Thyroid gland (tissue), 4 donors: ENCODE measurements around the gene COL4A1. TPM values are rescaled to one million over a fixed set of nuclear protein-coding genes. Genes with fewer than 3 reads are reported as not detected.
A peak's percentile ranks its signal among the peaks of the same experiment; 100 is the strongest.

Experiments
- DNase-seq, 2 donors: peaks; one replicate each; pipeline ENCODE4 v3.0.0-alpha.2; 2019
- H3K27ac ChIP-seq, 3 donors: fragments of 200-600 bp; sonication (generic); 1 replicate in 2 of 3; 2 replicates in 1 of 3; pipeline ENCODE4 v1.5.1; 2016 to 2019; ENCODE audit warnings: mild to moderate bottlenecking in 1 of 3, moderate library complexity in 1 of 3
- H3K27me3 ChIP-seq: fragments of 200-600 bp; sonication (generic); one replicate; pipeline ENCODE4 v1.5.1; 2019
- H3K36me3 ChIP-seq, 2 donors: fragments of 200-600 bp; sonication (generic); one replicate each; pipeline ENCODE4 v1.5.1; 2016 to 2019
- H3K4me1 ChIP-seq, 2 donors: fragments of 200-600 bp; sonication (generic); one replicate each; pipeline ENCODE4 v1.5.1; 2017 to 2019
- H3K4me3 ChIP-seq, 3 donors: fragments of 200-600 bp; sonication (generic); replicated peaks in 1 of 3; 1 replicate in 2 of 3; 2 replicates in 1 of 3; pipeline ENCODE4 v1.5.1; 2016; ENCODE audit warnings: mild to moderate bottlenecking in 1 of 3
- H3K9me3 ChIP-seq: fragments of 200-600 bp; sonication (generic); one replicate; pipeline ENCODE4 v1.5.1; 2017
- CTCF ChIP-seq, 6 experiments: fragments of 200-600 bp in 3 of 6; fragments of 450-650 bp in 3 of 6; sonication (generic) in 3 of 6; IDR thresholded peaks; one replicate each; pipeline ENCODE4 v1.5.1; 2016 to 2019; ENCODE audit warnings: antibody characterized with exemption in 6 of 6, mild to moderate bottlenecking in 2 of 6, inconsistent platforms in 1 of 6, moderate library complexity in 1 of 6
- POLR2A ChIP-seq, 2 donors: fragments of 450-650 bp; IDR thresholded peaks; one replicate each; pipeline ENCODE4 v1.6.1; 2017; ENCODE audit warnings: antibody characterized with exemption in 2 of 2, mild to moderate bottlenecking in 2 of 2, moderate library complexity in 1 of 2
- WGBS, 2 donors: methylation state at CpG; one replicate each; pipeline ENCODE4 v1.1.5; 2017; 5-methylcytosine and 5-hydroxymethylcytosine counted together
- intact Hi-C: fragments of 100-400 bp; cut with DNase I; formaldehyde crosslinking; loops from one replicate; pipeline ENCODE4 v1.15.1; 2023
- total RNA-seq, 4 donors: library from RNA; depleted of rRNA; stranded (reverse); fragments of >200 nt; gene quantifications; one replicate each; pipeline ENCODE4 v1.2.3, GENCODE V29; 2016

Gene COL4A1
- total RNA-seq, 4 donors from 2014 or later: 71.3 to 161 (median 112) TPM

GRCh38 chr13:110345701-110346100, 38.7 kb upstream of the COL4A1 start:
- intact Hi-C loops: no loop called here
- H3K36me3 ChIP-seq: no peaks in the 10 kb centered on the region
- no peak overlapping the region for H3K27ac ChIP-seq
- no peak overlapping the region for H3K4me3 ChIP-seq
- TF ChIP-seq POLR2A (IDR thresholded peaks at IDR 0.05) (no peak), CTCF (IDR thresholded peaks at IDR 0.05) (no peak)
- no peaks in the 10 kb centered on the region for H3K27me3 ChIP-seq
- H3K9me3 ChIP-seq: no peaks in the 10 kb centered on the region
- DNase-seq: no peak
- 84 to 88% methylated on average over 3 to 4 of the region's 4 CpGs for whole genome bisulfite sequencing, 2 donors
- H3K4me1 ChIP-seq: peaks cover 44 to 56% of the 10 kb centered on the region in 2 donors

DNA sequence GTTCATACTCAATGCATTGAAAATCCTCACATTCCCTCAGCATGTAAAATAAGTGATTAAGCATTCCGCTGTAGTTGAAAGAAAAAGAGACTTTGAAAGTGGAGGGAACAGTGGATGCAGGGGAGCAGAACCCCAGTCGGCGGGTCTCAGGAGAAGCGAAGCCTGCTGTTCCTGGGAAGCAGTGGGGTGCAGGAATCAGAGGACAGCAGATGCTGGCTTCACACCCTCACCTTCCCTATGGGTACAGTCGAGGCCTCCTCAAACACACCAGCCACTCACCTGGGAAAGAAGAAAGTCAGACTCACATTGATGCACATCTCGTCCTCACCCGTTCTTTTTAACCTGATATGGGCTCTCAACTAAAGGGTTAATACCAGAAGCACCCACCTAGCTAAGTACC, 38.3 kb upstream of the COL4A1 start:
- Histone ChIP-seq H3K4me3 (no peak overlapping the region), H3K4me1 (peaks cover 42 to 56% of the 10 kb centered on the region in 2 donors), H3K9me3 (no peaks in the 10 kb centered on the region), H3K36me3 (no peaks in the 10 kb centered on the region), H3K27me3 (no peaks in the 10 kb centered on the region), H3K27ac (no peak overlapping the region)
- DNase-seq: no peak
- intact Hi-C loops: no loop called here
- no peak for TF ChIP-seq CTCF (IDR thresholded peaks at IDR 0.05)
- no peak for TF ChIP-seq POLR2A (IDR thresholded peaks at IDR 0.05)
- 91 to 93% methylated on average over 7 of the region's 7 CpGs for WGBS, 2 donors

- TF ChIP-seq CTCF (IDR thresholded peaks at IDR 0.05) (no peak), POLR2A (IDR thresholded peaks at IDR 0.05) (no peak)
- Histone ChIP-seq H3K4me3 (no peak overlapping the region), H3K27me3 (no peaks in the 10 kb centered on the region), H3K9me3 (no peaks in the 10 kb centered on the region), H3K27ac (no peak overlapping the region), H3K36me3 (no peaks in the 10 kb centered on the region), H3K4me1 (peaks cover 38 to 61% of the 10 kb centered on the region in 2 donors)
- no peak for DNase-seq
- 93 to 96% methylated on average over 5 of the region's 5 CpGs for WGBS, 2 donors
- intact Hi-C loops: no loop called here
Measured at GRCh38 chr13:110344320-110344719, 37.4 kb upstream of the COL4A1 start.

DNA sequence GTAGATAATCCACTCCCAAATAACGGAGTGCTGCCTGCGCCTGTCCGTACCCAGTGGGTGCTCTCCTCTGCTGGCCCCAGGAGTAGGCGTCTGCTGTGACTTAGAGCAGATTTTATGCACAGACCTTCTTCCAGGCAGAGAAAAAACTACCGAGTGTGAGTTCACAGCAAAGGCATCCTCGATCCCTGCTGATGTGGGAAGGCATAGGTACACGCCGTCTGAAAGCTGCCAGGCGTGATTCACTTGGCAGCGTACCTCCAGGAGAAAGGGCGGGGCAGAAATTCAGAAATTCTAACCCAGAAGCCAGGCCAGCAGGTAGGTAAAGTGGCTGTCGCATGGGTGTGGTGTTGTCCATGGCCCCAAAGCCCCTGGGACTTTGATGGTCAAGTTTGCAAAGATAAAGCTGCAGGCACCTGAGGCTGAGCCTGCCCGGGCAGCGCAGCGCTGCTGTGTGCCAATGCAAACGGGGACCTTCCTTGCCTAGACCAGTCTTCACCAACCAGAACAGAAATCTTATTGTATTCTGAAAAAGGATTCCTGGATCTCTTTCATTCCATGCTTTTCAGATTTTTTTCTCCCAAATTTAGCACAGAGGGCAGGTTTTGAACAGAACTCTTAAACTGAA, 36.4 kb upstream of the COL4A1 start:
- Histone ChIP-seq H3K4me1 (peaks cover 35 to 61% of the 10 kb centered on the region in 2 donors), H3K27ac (peak overlapping the region in 1 of 3 donors; percentile 1), H3K4me3 (no peak overlapping the region), H3K27me3 (no peaks in the 10 kb centered on the region), H3K36me3 (no peaks in the 10 kb centered on the region), H3K9me3 (no peaks in the 10 kb centered on the region)
- intact Hi-C loops: no loop called here
- TF ChIP-seq CTCF (IDR thresholded peaks at IDR 0.05) (no peak), POLR2A (IDR thresholded peaks at IDR 0.05) (no peak)
- no peak for DNase-seq
- WGBS, 2 donors: 88 to 92% methylated on average over 16 of the region's 16 CpGs

DNA sequence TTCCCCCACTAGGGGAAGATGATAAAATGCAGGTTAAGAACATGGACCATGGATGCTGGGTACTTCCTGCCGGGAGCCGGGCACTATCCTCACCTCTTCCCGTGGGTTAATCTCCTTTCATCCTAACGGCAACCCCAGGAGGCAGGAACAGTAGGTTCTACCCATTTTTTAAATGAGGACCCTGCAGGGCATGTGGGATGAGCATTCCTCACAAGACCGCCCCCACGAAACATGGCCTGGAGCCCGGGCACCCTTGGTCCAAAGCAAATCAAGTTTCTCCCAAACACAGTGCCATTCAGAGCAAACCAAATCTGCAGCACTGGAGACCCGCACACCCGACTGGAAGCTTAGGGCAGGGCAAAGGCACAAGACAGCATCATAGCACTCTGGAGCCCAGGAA, 35.5 kb upstream of the COL4A1 start:
- intact Hi-C loops: no loop called here
- no peak for DNase-seq
- no peaks in the 10 kb centered on the region for H3K27me3 ChIP-seq
- peaks cover 35 to 61% of the 10 kb centered on the region in 2 donors for H3K4me1 ChIP-seq
- H3K9me3 ChIP-seq: no peaks in the 10 kb centered on the region
- WGBS, 2 donors: 92 to 93% methylated on average over 9 of the region's 9 CpGs
- no peak overlapping the region for H3K4me3 ChIP-seq
- H3K27ac ChIP-seq: peak overlapping the region in 2 of 3 donors; percentile 90 to 92
- H3K36me3 ChIP-seq: no peaks in the 10 kb centered on the region
- TF ChIP-seq CTCF (IDR thresholded peaks at IDR 0.05) (no peak), POLR2A (IDR thresholded peaks at IDR 0.05) (no peak)
